Prostate gland (tissue), 2 donors: ENCODE data around the gene PDPK1.

Experiments
- CTCF ChIP-seq, 4 experiments: fragments of 200-600 bp in 2 of 4; fragments of 450-650 bp in 2 of 4; sonication (generic) in 2 of 4; IDR thresholded peaks; 1 replicate in 3 of 4; 2 replicates in 1 of 4; pipeline ENCODE4 v1.5.1; 2016 to 2019; ENCODE audit warnings: antibody characterized with exemption in 4 of 4, mild to moderate bottlenecking in 2 of 4, moderate library complexity in 2 of 4
- POLR2AphosphoS5 ChIP-seq: sonication (generic); formaldehyde crosslinking; IDR thresholded peaks from one replicate; pipeline ENCODE4 v1.6.1; 2017; ENCODE audit warnings: antibody characterized with exemption

DNA sequence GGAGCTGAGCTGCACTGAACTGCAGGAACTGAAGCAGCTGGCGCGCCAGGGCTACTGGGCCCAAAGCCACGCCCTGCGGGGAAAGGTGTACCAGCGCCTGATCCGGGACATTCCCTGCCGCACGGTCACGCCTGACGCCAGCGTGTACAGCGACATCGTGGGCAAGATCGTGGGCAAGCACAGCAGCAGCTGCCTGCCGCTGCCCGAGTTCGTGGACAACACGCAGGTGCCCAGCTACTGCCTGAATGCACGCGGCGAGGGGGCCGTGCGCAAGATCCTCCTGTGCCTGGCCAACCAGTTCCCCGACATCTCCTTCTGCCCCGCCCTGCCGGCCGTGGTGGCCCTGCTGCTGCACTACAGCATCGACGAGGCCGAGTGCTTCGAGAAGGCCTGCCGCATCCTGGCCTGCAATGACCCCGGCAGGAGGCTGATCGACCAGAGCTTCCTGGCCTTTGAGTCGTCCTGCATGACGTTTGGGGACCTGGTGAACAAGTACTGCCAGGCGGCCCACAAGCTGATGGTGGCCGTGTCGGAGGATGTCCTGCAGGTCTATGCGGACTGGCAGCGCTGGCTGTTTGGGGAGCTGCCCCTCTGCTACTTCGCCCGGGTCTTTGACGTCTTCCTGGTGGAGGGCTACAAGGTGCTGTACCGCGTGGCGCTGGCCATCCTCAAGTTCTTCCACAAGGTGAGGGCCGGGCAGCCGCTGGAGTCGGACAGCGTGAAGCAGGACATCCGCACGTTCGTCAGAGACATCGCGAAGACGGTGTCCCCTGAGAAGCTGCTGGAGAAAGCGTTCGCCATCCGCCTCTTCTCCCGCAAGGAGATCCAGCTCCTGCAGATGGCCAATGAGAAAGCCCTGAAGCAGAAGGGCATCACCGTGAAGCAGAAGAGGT is 41.4 kb upstream of the PDPK1 start:
- TF ChIP-seq CTCF (IDR thresholded peaks at IDR 0.05): no peak
- no peak for TF ChIP-seq POLR2AphosphoS5
